ENCODE measurements around the gene TCF21. TPM values are rescaled to one million over a fixed set of nuclear protein-coding genes. Genes with fewer than 3 reads are reported as not detected.
A peak's percentile ranks its signal among the peaks of the same experiment; 100 is the strongest.

The TCF21 gene
- total and polyA plus RNA-seq, 2 experiments from 2014 or later: 8.2 to 10.1 TPM

DNA sequence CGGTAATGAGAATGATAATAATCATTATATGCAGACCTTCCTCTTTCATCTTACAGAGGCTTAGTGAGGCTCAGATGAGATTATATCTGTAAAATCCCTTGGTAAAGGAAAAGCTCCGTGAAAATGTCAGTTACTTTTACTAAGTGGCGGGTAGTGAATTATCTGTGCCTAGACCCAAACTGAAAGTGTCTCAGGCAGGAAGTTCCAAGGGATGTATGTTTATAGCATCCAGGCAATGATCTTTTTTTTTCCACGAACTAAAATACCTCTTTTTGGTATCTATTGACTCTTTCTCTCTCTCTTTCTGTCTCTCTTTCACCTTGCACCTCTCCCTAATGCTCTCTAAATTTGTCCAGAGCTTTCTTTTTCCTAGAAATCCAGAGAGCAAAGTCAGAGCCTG, 5.0 kb downstream of the TCF21 start:
- Histone ChIP-seq H3K4me3 (no peak overlapping the region), H3K9me3 (ENCODE audit: low read depth) (no peaks in the 10 kb centered on the region), H3K36me3 (replicated peaks; ENCODE audit: insufficient read depth, low read depth) (no peaks in the 10 kb centered on the region), H2AFZ (no peak overlapping the region), H3K9me2 (replicated peaks; ENCODE audit: insufficient read depth) (no peaks in the 10 kb centered on the region), H3K4me2 (peak overlapping the region; percentile 72), H3K27me3 (peaks cover 90% of the 10 kb centered on the region), H3K79me2 (peaks cover 10% of the 10 kb centered on the region), H3K27ac (peak overlapping the region; percentile 27), H4K20me1 (ENCODE audit: insufficient read depth, poor library complexity, severe bottlenecking) (no peaks in the 10 kb centered on the region), H3K4me1 (ENCODE audit: insufficient read depth) (peaks cover 29% of the 10 kb centered on the region)
- TF ChIP-seq EZH2phosphoT487 (IDR thresholded peaks at IDR 0.05; ENCODE audit: low read depth, severe bottlenecking, unreplicated experiment): no peak
- TF ChIP-seq, protein P1, sequence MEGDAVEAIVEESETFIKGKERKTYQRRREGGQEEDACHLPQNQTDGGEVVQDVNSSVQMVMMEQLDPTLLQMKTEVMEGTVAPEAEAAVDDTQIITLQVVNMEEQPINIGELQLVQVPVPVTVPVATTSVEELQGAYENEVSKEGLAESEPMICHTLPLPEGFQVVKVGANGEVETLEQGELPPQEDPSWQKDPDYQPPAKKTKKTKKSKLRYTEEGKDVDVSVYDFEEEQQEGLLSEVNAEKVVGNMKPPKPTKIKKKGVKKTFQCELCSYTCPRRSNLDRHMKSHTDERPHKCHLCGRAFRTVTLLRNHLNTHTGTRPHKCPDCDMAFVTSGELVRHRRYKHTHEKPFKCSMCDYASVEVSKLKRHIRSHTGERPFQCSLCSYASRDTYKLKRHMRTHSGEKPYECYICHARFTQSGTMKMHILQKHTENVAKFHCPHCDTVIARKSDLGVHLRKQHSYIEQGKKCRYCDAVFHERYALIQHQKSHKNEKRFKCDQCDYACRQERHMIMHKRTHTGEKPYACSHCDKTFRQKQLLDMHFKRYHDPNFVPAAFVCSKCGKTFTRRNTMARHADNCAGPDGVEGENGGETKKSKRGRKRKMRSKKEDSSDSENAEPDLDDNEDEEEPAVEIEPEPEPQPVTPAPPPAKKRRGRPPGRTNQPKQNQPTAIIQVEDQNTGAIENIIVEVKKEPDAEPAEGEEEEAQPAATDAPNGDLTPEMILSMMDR (IDR thresholded peaks at IDR 0.05; ENCODE audit: poor library complexity): no peak
- no peak for TF ChIP-seq EZH2 (IDR thresholded peaks at IDR 0.05; ENCODE audit: borderline replicate concordance)
- 25% methylated on average over 4 of the region's 4 CpGs for WGBS (ENCODE audit: low lambda C conversion rate, missing lambda C conversion rate)
- DNase-seq (ENCODE audit: low spot score): no peak

DNA sequence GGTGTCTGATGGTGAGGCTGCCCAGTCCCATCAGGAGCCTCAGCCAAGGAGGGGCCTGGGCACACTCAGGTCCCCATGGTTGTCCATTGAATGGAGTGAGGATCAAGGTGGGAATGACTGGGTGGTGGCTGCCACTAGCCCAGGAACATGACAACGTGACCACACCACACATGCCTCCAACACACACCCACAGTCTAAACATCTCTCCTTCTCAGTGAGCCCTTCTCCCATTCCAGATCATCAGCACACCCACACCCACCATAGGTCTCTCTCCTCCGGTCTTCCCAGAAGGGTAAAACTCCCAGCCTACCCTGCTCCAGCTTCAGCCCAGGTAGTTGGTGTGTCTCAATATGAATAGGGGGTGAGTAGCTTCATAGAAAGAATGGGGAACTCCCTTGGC, 5.5 kb downstream of the TCF21 start:
- Histone ChIP-seq H3K27ac (peak overlapping the region; percentile 9), H3K4me3 (no peak overlapping the region)

GRCh38 chr6:133894795-133895358, 6.0 kb downstream of the TCF21 start:
- 28% methylated on average over 5 of the region's 5 CpGs for WGBS (ENCODE audit: low lambda C conversion rate, missing lambda C conversion rate)
- Histone ChIP-seq H4K20me1 (ENCODE audit: insufficient read depth, poor library complexity, severe bottlenecking) (no peaks in the 10 kb centered on the region), H3K4me2 (peak overlapping the region; percentile 79), H3K36me3 (replicated peaks; ENCODE audit: insufficient read depth, low read depth) (no peaks in the 10 kb centered on the region), H3K4me3 (no peak overlapping the region), H2AFZ (no peak overlapping the region), H3K9me2 (replicated peaks; ENCODE audit: insufficient read depth) (no peaks in the 10 kb centered on the region), H3K27me3 (peaks cover 82% of the 10 kb centered on the region), H3K79me2 (peaks cover 10% of the 10 kb centered on the region), H3K9me3 (ENCODE audit: low read depth) (no peaks in the 10 kb centered on the region), H3K4me1 (ENCODE audit: insufficient read depth) (peaks cover 29% of the 10 kb centered on the region), H3K27ac (peak overlapping the region; percentile 8)
- TF ChIP-seq EZH2 (IDR thresholded peaks at IDR 0.05; ENCODE audit: borderline replicate concordance): no peak
- TF ChIP-seq, protein P1 (IDR thresholded peaks at IDR 0.05; ENCODE audit: poor library complexity): no peak
- TF ChIP-seq EZH2phosphoT487 (IDR thresholded peaks at IDR 0.05; ENCODE audit: low read depth, severe bottlenecking, unreplicated experiment): no peak
- peak; percentile 76 for DNase-seq (ENCODE audit: low spot score)

More for the DNA sequence above, 5.5 kb downstream of the TCF21 start:
- Histone ChIP-seq H2AFZ (no peak overlapping the region), H3K79me2 (peaks cover 10% of the 10 kb centered on the region), H4K20me1 (ENCODE audit: insufficient read depth, poor library complexity, severe bottlenecking) (no peaks in the 10 kb centered on the region), H3K36me3 (replicated peaks; ENCODE audit: insufficient read depth, low read depth) (no peaks in the 10 kb centered on the region), H3K4me2 (peak overlapping the region; percentile 72), H3K9me3 (ENCODE audit: low read depth) (no peaks in the 10 kb centered on the region), H3K4me1 (ENCODE audit: insufficient read depth) (peaks cover 29% of the 10 kb centered on the region), H3K9me2 (replicated peaks; ENCODE audit: insufficient read depth) (no peaks in the 10 kb centered on the region), H3K27me3 (peaks cover 87% of the 10 kb centered on the region)
- WGBS (ENCODE audit: low lambda C conversion rate, missing lambda C conversion rate): 29% methylated on average over 2 of the region's 2 CpGs
- DNase-seq (ENCODE audit: low spot score): no peak
- TF ChIP-seq EZH2 (IDR thresholded peaks at IDR 0.05; ENCODE audit: borderline replicate concordance) (no peak), EZH2phosphoT487 (IDR thresholded peaks at IDR 0.05; ENCODE audit: low read depth, severe bottlenecking, unreplicated experiment) (no peak)
- TF ChIP-seq, protein P1 (IDR thresholded peaks at IDR 0.05; ENCODE audit: poor library complexity): no peak
